Coronary artery (tissue), 2 donors: ENCODE data around the gene EME1.

Experiments
- DNase-seq: peaks from one replicate; pipeline ENCODE4 v3.0.0-alpha.2; 2017; ENCODE audit warnings: low spot score
- H3K27ac ChIP-seq, 2 donors: fragments of 200-600 bp; sonication (generic); one replicate each; pipeline ENCODE4 v1.5.1; 2016 to 2019
- H3K4me3 ChIP-seq: fragments of 200-600 bp; sonication (generic); 2 replicates; pipeline ENCODE4 v1.5.1; 2016; ENCODE audit warnings: mild to moderate bottlenecking, moderate library complexity
- CTCF ChIP-seq: fragments of 200-600 bp; sonication (generic); IDR thresholded peaks from one replicate; pipeline ENCODE4 v1.5.1; 2019; ENCODE audit warnings: antibody characterized with exemption

Gene EME1

DNA sequence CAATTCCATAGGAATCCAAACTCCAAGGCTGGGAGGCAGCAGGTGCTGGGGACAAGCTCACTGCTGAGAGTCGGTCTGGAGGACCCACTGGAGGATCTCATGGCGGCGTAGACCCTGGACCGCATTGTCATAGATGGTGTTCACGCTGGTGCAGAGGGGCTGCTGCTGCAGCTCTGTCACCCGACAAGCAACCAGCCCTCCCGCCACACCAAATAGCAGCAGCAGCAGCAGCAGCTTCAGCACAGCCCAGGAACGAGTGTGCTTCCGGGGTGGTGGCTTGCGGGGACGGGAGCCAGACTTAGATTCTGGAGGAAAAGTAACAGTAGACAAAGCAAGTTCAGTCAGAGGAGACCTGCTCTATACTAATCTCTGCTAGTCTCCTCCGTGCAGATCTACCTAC, 9.9 kb downstream of the EME1 start:
- H3K27ac ChIP-seq, result no peak overlapping the region
- no peak overlapping the region for H3K4me3 ChIP-seq
- TF ChIP-seq CTCF, result no peak
- DNase-seq, result no peak

DNA sequence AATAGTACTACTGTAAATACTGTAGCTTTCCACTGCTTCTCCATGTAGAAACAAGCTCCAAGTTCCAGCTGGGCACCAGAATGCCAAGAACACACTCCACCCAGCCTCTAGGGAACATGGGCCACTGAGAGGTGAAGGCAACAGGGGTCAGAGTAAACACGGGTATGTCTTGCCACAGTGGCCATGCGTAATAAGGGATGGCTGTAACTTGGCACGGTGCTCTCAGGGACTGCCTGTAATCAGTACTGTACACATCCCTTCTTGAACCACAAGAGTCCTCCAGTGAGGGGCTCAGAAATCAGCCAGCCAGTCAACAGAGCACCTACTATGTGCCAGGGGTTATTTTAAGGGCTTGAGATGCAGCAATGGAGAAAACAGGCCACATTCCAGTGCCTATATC, 13.5 kb downstream of the EME1 start:
- no peak for DNase-seq
- no peak overlapping the region for H3K27ac ChIP-seq
- no peak for TF ChIP-seq CTCF
- H3K4me3 ChIP-seq, result no peak overlapping the region

DNA sequence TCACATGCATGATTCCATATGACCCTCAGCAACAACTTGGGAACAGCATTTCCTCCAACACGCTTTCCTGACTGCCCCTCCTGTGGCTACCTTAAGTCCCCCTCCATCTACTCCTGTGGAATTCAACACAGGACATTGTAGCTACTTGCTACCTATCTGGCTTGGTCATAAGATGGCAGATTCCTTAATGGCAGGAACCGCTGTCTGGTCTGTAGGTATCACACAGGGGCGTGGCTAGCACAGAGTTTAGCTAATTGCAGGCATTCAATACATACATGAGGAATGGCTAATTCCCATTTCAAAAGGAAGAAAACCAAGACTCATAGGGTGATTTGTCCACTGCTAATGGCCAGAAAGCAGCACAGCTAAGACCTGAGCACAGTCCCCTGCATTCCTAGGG, 15.7 kb downstream of the EME1 start:
- TF ChIP-seq CTCF, result no peak
- Histone ChIP-seq H3K4me3 (no peak overlapping the region), H3K27ac (no peak overlapping the region)
- DNase-seq, result no peak

DNA sequence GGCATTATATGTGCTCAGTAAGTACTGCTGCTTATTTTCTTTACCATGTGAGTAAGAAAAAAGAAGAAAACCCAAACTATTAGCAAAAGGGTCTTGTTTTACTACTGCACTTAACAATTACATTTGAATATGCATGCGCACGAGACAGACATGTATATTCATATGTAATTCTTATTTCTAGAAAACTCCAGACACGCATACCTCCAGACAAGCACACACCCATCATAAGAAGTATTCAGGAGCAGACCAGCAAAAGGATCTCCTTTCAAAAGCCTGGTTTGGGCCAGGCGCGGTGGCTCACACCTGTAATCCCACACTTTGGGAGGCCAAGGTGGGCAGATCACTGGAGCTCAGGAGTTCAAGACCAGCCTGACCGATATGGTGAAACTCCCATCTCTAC, 16.5 kb downstream of the EME1 start:
- no peak overlapping the region for H3K4me3 ChIP-seq
- H3K27ac ChIP-seq, result no peak overlapping the region
- TF ChIP-seq CTCF, result no peak
- no peak for DNase-seq

DNA sequence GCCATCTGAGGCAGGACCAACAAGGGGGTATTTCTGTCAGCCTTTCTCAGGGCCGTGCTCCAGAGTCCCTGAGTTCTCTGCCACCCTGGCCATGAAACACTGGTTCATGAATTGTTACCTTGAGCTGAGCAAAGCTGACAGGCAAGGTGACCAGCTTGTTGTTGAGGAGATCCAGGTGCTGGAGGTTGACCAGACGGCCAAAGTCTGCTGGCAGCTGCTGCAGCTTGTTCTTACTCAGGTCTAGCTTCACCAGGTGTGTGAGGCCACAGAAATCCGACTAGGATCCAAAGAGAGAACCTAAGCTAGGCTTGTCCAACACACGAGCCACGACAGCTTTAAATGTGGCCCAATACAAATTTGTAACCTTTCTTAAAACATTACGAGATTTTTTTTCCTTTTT, 19.6 kb downstream of the EME1 start:
- no peak overlapping the region for H3K4me3 ChIP-seq
- H3K27ac ChIP-seq, result no peak overlapping the region
- no peak for TF ChIP-seq CTCF
- no peak for DNase-seq

DNA sequence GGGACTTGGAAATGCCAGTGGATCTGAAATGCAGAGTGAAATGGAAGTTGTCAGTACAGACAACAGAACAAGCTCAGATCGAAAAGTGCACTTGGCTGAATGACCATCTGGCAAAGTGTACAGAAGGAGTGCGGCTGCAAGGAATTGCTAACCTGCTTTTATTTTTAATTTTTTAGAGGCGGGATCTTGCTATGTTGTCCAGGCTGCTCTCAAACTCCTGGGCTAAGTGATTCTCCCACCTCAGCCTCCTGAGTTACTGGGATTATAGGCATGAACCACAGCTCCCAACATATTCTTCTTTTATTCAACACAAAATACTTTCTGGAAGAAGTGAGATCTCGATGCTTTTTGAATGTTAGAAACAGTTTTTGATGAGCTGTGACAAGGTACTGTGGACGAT, 20.7 kb downstream of the EME1 start:
- Histone ChIP-seq H3K27ac (no peak overlapping the region), H3K4me3 (no peak overlapping the region)
- DNase-seq, result no peak
- no peak for TF ChIP-seq CTCF

GRCh38 chr17:50394711-50395110, 21.7 kb downstream of the EME1 start:
- H3K27ac ChIP-seq, result no peak overlapping the region
- no peak for DNase-seq
- no peak for TF ChIP-seq CTCF
- H3K4me3 ChIP-seq, result peak overlapping the region; percentile 5
